NCI-H2029 treated with DMSO at 0.1 percent for 48 hours (cell line): ENCODE data around the gene PLA2G4E.

ENCODE experiments used
- DNase-seq: peaks from one replicate; lab custom pipeline; 2025; lab: John Stamatoyannopoulos, UW

The PLA2G4E gene

GRCh38 chr15:41954036-41954435, 66.8 kb downstream of the PLA2G4E start:
- DNase-seq, result no peak

GRCh38 chr15:41952013-41952563, 68.8 kb downstream of the PLA2G4E start:
- DNase-seq, result no peak

- DNase-seq, result no peak
These were observed 69.3 kb downstream of the PLA2G4E start for GRCh38 chr15:41951571-41951970.

GRCh38 chr15:41950489-41950888, 70.4 kb downstream of the PLA2G4E start:
- DNase-seq, result no peak

GRCh38 chr15:41950127-41950483, 70.7 kb downstream of the PLA2G4E start:
- DNase-seq, result no peak

- DNase-seq, result no peak
These were observed 71.3 kb downstream of the PLA2G4E start for GRCh38 chr15:41949401-41950126.

- DNase-seq, result no peak
These were observed 72.4 kb downstream of the PLA2G4E start for GRCh38 chr15:41948490-41948889.

- no peak for DNase-seq
These were observed 73.9 kb downstream of the PLA2G4E start for GRCh38 chr15:41946970-41947369.

- no peak for DNase-seq
These were observed 75.1 kb downstream of the PLA2G4E start for GRCh38 chr15:41945731-41946130.

GRCh38 chr15:41945221-41945620, 75.6 kb downstream of the PLA2G4E start:
- no peak for DNase-seq

GRCh38 chr15:41944313-41944940, 76.4 kb downstream of the PLA2G4E start:
- no peak for DNase-seq

- DNase-seq, result no peak
These were observed 77.1 kb downstream of the PLA2G4E start for GRCh38 chr15:41943543-41944312.

- no peak for DNase-seq
These were observed 78.0 kb downstream of the PLA2G4E start for GRCh38 chr15:41942886-41943285.

- no peak for DNase-seq
These were observed 79.0 kb downstream of the PLA2G4E start for GRCh38 chr15:41941644-41942415.

GRCh38 chr15:41940441-41940857, 80.4 kb downstream of the PLA2G4E start:
- no peak for DNase-seq

- DNase-seq, result no peak
These were observed 80.9 kb downstream of the PLA2G4E start for GRCh38 chr15:41939986-41940385.

- DNase-seq, result no peak
These were observed 83.3 kb downstream of the PLA2G4E start for GRCh38 chr15:41937568-41937923.

- no peak for DNase-seq
These were observed 83.9 kb downstream of the PLA2G4E start for GRCh38 chr15:41936649-41937567.

GRCh38 chr15:41936155-41936554, 84.7 kb downstream of the PLA2G4E start:
- no peak for DNase-seq

GRCh38 chr15:41935566-41936020, 85.2 kb downstream of the PLA2G4E start:
- no peak for DNase-seq

GRCh38 chr15:41934843-41935242, 86.0 kb downstream of the PLA2G4E start:
- no peak for DNase-seq
